H1 (cell line): ENCODE data around the gene SLC6A2. TPM values are rescaled to one million over a fixed set of nuclear protein-coding genes. Genes with fewer than 3 reads are reported as not detected.

ENCODE experiments used
- CTCF ChIA-PET: fragments of 300-600 bp; sonication (Branson Sonifier 250); formaldehyde crosslinking; loops from one replicate; lab custom pipeline; 2021; ENCODE audit not compliant: partially characterized antibody; lab: Charles Lee
- POLR2A ChIA-PET: fragments of 300-600 bp; sonication (Branson Sonifier 250); formaldehyde crosslinking; loops from one replicate; lab custom pipeline; 2021; ENCODE audit warnings: inconsistent platforms; ENCODE audit not compliant: partially characterized antibody; lab: Charles Lee
- DNase-seq, 2 experiments: peaks; one replicate each; pipeline versions ENCODE4 v3.0.0 to v3.0.0-alpha.2; 2010 to 2022; ENCODE audit warnings: low spot score in 2 of 2, low read depth in 1 of 2, mixed read lengths in 1 of 2
- FAIRE-seq: peaks from 2 replicates; lab custom pipeline; 2011; peaks lifted over from hg19 to GRCh38; lab: Jason Lieb, UNC
- H2AFZ ChIP-seq: 2 replicates; pipeline ENCODE4 v1.8.1; 2012; ENCODE audit warnings: low read length, inconsistent platforms
- H2AK5ac ChIP-seq: 2 replicates; pipeline ENCODE4 v1.6.1; 2013; ENCODE audit warnings: low read depth, low read length
- H2BK120ac ChIP-seq: replicated peaks from 2 replicates; pipeline ENCODE3; 2013; ENCODE audit warnings: low read depth, low read length, inconsistent platforms
- H2BK12ac ChIP-seq: 2 replicates; pipeline ENCODE4 v1.6.1; 2013; ENCODE audit warnings: low read depth, low read length
- H2BK15ac ChIP-seq: 2 replicates; pipeline ENCODE4 v1.6.1; 2013; ENCODE audit warnings: low read length
- H2BK20ac ChIP-seq: 2 replicates; pipeline ENCODE4 v1.6.1; 2013; ENCODE audit warnings: low read length
- H2BK5ac ChIP-seq: 2 replicates; pipeline ENCODE4 v1.6.1; 2013; ENCODE audit warnings: low read depth, low read length
- H3K14ac ChIP-seq: 2 replicates; pipeline ENCODE4 v1.6.1; 2013; ENCODE audit warnings: inconsistent platforms; ENCODE audit not compliant: insufficient read length
- H3K18ac ChIP-seq: 2 replicates; pipeline ENCODE4 v1.6.1; 2013; ENCODE audit warnings: low read length; ENCODE audit errors: extremely low read depth
- H3K23ac ChIP-seq: 2 replicates; pipeline ENCODE4 v1.6.1; 2013; ENCODE audit warnings: inconsistent platforms; ENCODE audit not compliant: insufficient read length
- H3K23me2 ChIP-seq: 2 replicates; pipeline ENCODE4 v1.6.1; 2013; ENCODE audit warnings: low read depth, low read length
- H3K27ac ChIP-seq: 2 replicates; pipeline ENCODE4 v1.6.1; 2011; ENCODE audit warnings: low read depth, low read length, inconsistent platforms
- H3K27me3 ChIP-seq, 4 experiments: replicated peaks in 1 of 4; 1 replicate in 1 of 4; 2 replicates in 3 of 4; pipeline versions ENCODE4 v1.6.1 to v1.8.1; 2011 to 2013; ENCODE audit warnings: low read length in 3 of 4, mild to moderate bottlenecking in 3 of 4, inconsistent platforms in 2 of 4, mixed read lengths in 2 of 4, moderate library complexity in 1 of 4; ENCODE audit not compliant: control insufficient read depth in 3 of 4, insufficient read depth in 3 of 4; ENCODE audit errors: extremely low read depth in 1 of 4
- H3K36me3 ChIP-seq, 4 experiments: 2 replicates each; pipeline versions ENCODE4 v1.6.1 to v1.8.1; 2011 to 2013; ENCODE audit warnings: mild to moderate bottlenecking in 4 of 4, low read length in 3 of 4, moderate library complexity in 2 of 4, control low read depth in 1 of 4, inconsistent platforms in 1 of 4; ENCODE audit not compliant: insufficient read depth in 4 of 4, control insufficient read depth in 2 of 4
- H3K4ac ChIP-seq: replicated peaks from 2 replicates; pipeline ENCODE3; 2013; ENCODE audit warnings: low read length, low read depth, mixed read lengths, inconsistent platforms; ENCODE audit not compliant: insufficient read length
- H3K4me1 ChIP-seq, 4 experiments: replicated peaks in 1 of 4; 1 replicate in 1 of 4; 2 replicates in 3 of 4; pipeline versions ENCODE4 v1.6.1 to v1.8.1; 2011 to 2013; ENCODE audit warnings: low read length in 3 of 4, inconsistent platforms in 2 of 4, mixed read lengths in 1 of 4; ENCODE audit not compliant: insufficient read depth in 4 of 4, control insufficient read depth in 3 of 4
- H3K4me2 ChIP-seq, 2 experiments: 2 replicates each; pipeline versions ENCODE4 v1.6.1 to v1.8.1; 2011 to 2013; ENCODE audit warnings: low read depth in 2 of 2, low read length in 2 of 2, control low read depth in 1 of 2, inconsistent platforms in 1 of 2, mild to moderate bottlenecking in 1 of 2; ENCODE audit not compliant: insufficient read depth in 1 of 2
- H3K4me3 ChIP-seq, 4 experiments: fragments of 200-600, 300-600 bp in 1 of 4; sonication (generic), shearing (Covaris generic), sonication (Bioruptor Twin) in 1 of 4; 2 replicates each; pipeline versions ENCODE4 v1.5.1 to v1.8.1; 2011 to 2016; ENCODE audit warnings: low read length in 4 of 4, low read depth in 3 of 4, control low read depth in 2 of 4, inconsistent platforms in 2 of 4, mild to moderate bottlenecking in 2 of 4, mixed read lengths in 1 of 4, moderate library complexity in 1 of 4; ENCODE audit not compliant: insufficient read depth in 2 of 4; ENCODE audit errors: extremely low read depth in 1 of 4
- H3K56ac ChIP-seq: replicated peaks from 2 replicates; pipeline ENCODE3; 2013; ENCODE audit warnings: low read depth, mild to moderate bottlenecking, mixed read lengths, low read length, inconsistent platforms; ENCODE audit not compliant: insufficient read length
- H3K79me1 ChIP-seq: 2 replicates; pipeline ENCODE4 v1.6.1; 2013; ENCODE audit warnings: low read depth, low read length, control low read depth
- H3K79me2 ChIP-seq, 2 experiments: 2 replicates each; pipeline versions ENCODE4 v1.6.1 to v1.8.1; 2012 to 2013; ENCODE audit warnings: low read length in 2 of 2, mild to moderate bottlenecking in 2 of 2, inconsistent platforms in 1 of 2; ENCODE audit not compliant: insufficient read depth in 2 of 2, control insufficient read depth in 1 of 2
- H3K9ac ChIP-seq, 4 experiments: replicated peaks in 1 of 4; 1 replicate in 1 of 4; 2 replicates in 3 of 4; pipeline versions ENCODE4 v1.6.1 to v1.8.1; 2011 to 2013; ENCODE audit warnings: low read depth in 3 of 4, low read length in 3 of 4, control low read depth in 2 of 4, mild to moderate bottlenecking in 2 of 4, moderate library complexity in 2 of 4, inconsistent platforms in 1 of 4; ENCODE audit errors: extremely low read depth in 1 of 4
- H3K9me3 ChIP-seq, 2 experiments: 2 replicates each; pipeline versions ENCODE4 v1.6.1 to v1.8.1; 2012 to 2013; ENCODE audit warnings: mild to moderate bottlenecking in 2 of 2, moderate library complexity in 2 of 2, control low read depth in 1 of 2, inconsistent platforms in 1 of 2, low read depth in 1 of 2, low read length in 1 of 2, mixed read lengths in 1 of 2; ENCODE audit not compliant: insufficient read depth in 2 of 2
- H4K20me1 ChIP-seq, 2 experiments: replicated peaks in 1 of 2; 2 replicates each; pipeline versions ENCODE3 to v1.8.1; 2011 to 2013; ENCODE audit warnings: inconsistent platforms in 2 of 2, low read length in 2 of 2, mild to moderate bottlenecking in 1 of 2; ENCODE audit not compliant: insufficient read depth in 2 of 2, control insufficient read depth in 1 of 2
- H4K5ac ChIP-seq: 2 replicates; pipeline ENCODE4 v1.6.1; 2013; ENCODE audit warnings: low read length, low read depth, mixed read lengths, inconsistent platforms; ENCODE audit not compliant: insufficient read length
- H4K8ac ChIP-seq: 2 replicates; pipeline ENCODE4 v1.8.0; 2013; ENCODE audit warnings: mild to moderate bottlenecking, moderate library complexity, low read length, inconsistent platforms; ENCODE audit not compliant: insufficient read depth; ENCODE audit errors: extremely low read depth
- H4K91ac ChIP-seq: replicated peaks from 2 replicates; pipeline ENCODE3; 2013; ENCODE audit warnings: low read length, mixed read lengths, inconsistent platforms; ENCODE audit not compliant: insufficient read length
- ASH2L ChIP-seq: fragments of 200-600, 300-600 bp; sonication (generic); IDR thresholded peaks from one replicate; pipeline ENCODE4 v1.7.1; 2017; ENCODE audit warnings: low read length
- ATF2 ChIP-seq: IDR thresholded peaks from 2 replicates; pipeline ENCODE4 v1.6.1; 2012; ENCODE audit warnings: low read length, inconsistent platforms
- BCL11A ChIP-seq, 2 experiments: IDR thresholded peaks; one replicate each; pipeline ENCODE4 v1.6.1; 2011; ENCODE audit warnings: low read depth in 2 of 2, low read length in 2 of 2, mild to moderate bottlenecking in 2 of 2
- BRCA1 ChIP-seq: IDR thresholded peaks from 2 replicates; pipeline ENCODE4 v1.6.1; 2012; ENCODE audit warnings: low read depth, low read length, improper control_type of control experiment
- CEBPB ChIP-seq: IDR thresholded peaks from 2 replicates; pipeline ENCODE4 v1.6.1; 2012; ENCODE audit warnings: low read depth, low read length
- CHD1 ChIP-seq: IDR thresholded peaks from 2 replicates; pipeline ENCODE4 v1.6.1; 2012; ENCODE audit warnings: low read depth, low read length, improper control_type of control experiment
- CHD2 ChIP-seq: IDR thresholded peaks from 2 replicates; pipeline ENCODE4 v1.6.1; 2012; ENCODE audit warnings: low read length, improper control_type of control experiment
- CTBP2 ChIP-seq: IDR thresholded peaks from 2 replicates; pipeline ENCODE4 v1.7.0; 2011; ENCODE audit warnings: borderline replicate concordance, mild to moderate bottlenecking, moderate library complexity, mixed read lengths, low read length; ENCODE audit not compliant: insufficient read depth, insufficient read length
- RNF2 ChIP-seq: fragments of 200-900, 300-1000 bp; sonication (generic); IDR thresholded peaks from 2 replicates; pipeline ENCODE4 v1.7.1; 2016; ENCODE audit warnings: borderline replicate concordance, low read depth, mild to moderate bottlenecking, antibody characterized with exemption, low read length; ENCODE audit not compliant: poor library complexity, severe bottlenecking; ENCODE audit errors: missing control alignments
- SIX5 ChIP-seq: IDR thresholded peaks from 2 replicates; pipeline ENCODE4 v1.6.1; 2011; ENCODE audit warnings: mild to moderate bottlenecking, low read depth, low read length
- SP1 ChIP-seq: IDR thresholded peaks from 2 replicates; pipeline ENCODE4 v1.6.1; 2011; ENCODE audit warnings: low read depth, low read length
- WGBS, 2 experiments: shearing (Covaris generic) in 1 of 2; methylation state at CpG; one replicate each; pipeline versions ENCODE4 v1.1.6 to v1.1.7; 2013 to 2015; ENCODE audit warnings: low lambda C conversion rate in 2 of 2, mixed read lengths in 2 of 2, inconsistent platforms in 1 of 2, low coverage in 1 of 2, missing lambda C conversion rate in 1 of 2; ENCODE audit not compliant: insufficient replicate concordance in 2 of 2, insufficient coverage in 1 of 2, insufficient read length in 1 of 2; ENCODE audit errors: extremely low coverage in 1 of 2, missing lambda C conversion rate in 1 of 2; 5-methylcytosine and 5-hydroxymethylcytosine counted together
- polyA plus RNA-seq, 7 experiments: library from polyadenylated mRNA; depleted of rRNA in 3 of 7; stranded (reverse) in 5 of 7; unstranded in 2 of 7; fragments of >200 nt in 5 of 7; fragments of 200-250 nt in 2 of 7; gene quantifications; 1 replicate in 5 of 7; 2 replicates in 1 of 7; 4 replicates in 1 of 7; pipeline versions ENCODE4 v1.2.1 to v1.2.3, GENCODE V29; 2011 to 2013; ENCODE audit warnings: missing spikeins in 2 of 7, mixed read lengths in 2 of 7
- total RNA-seq: library from RNA; stranded (reverse); fragmentation: NEBNext Ultra II Directional; extraction: Animal tissue kit (Norgen Biotek cat#: 25700); gene quantifications from 2 replicates; pipeline ENCODE4 v1.2.1, GENCODE V29; 2021

SLC6A2 gene
- total and polyA plus RNA-seq, 2 of the 8 experiments (the other 6 are each of a cell fraction or from before 2014, with no cell fraction given): 0.35 TPM; not detected in 1

GRCh38 chr16:55671206-55671973 lies 15.6 kb downstream of the SLC6A2 start:
- H2AFZ ChIP-seq: no peak overlapping the region
- no peak overlapping the region for H3K4me2 ChIP-seq
- no peak overlapping the region for H2BK12ac ChIP-seq
- no peak overlapping the region for H3K4me3 ChIP-seq
- no peaks in the 10 kb centered on the region for H3K79me2 ChIP-seq
- H4K5ac ChIP-seq: no peak overlapping the region
- no peak overlapping the region for H3K56ac ChIP-seq
- no peaks in the 10 kb centered on the region for H4K20me1 ChIP-seq
- no peak overlapping the region for H2BK15ac ChIP-seq
- H3K79me1 ChIP-seq: no peaks in the 10 kb centered on the region
- H3K23me2 ChIP-seq: no peaks in the 10 kb centered on the region; the same call in 1 of the 2 replicates
- H3K4me1 ChIP-seq: peaks cover 2 to 11% (median 5%) of the 10 kb centered on the region in 4 experiments; a peak in 5 of 7 replicates
- H4K91ac ChIP-seq: no peak overlapping the region
- FAIRE-seq (no peak), DNase-seq (no peak)
- no peak overlapping the region for H3K4ac ChIP-seq
- H3K27ac ChIP-seq: no peak overlapping the region
- H2BK5ac ChIP-seq: no peak overlapping the region
- H2AK5ac ChIP-seq: no peak overlapping the region
- H4K8ac ChIP-seq: no peak overlapping the region; the same call in 1 of the 2 replicates
- H3K9ac ChIP-seq: no peak overlapping the region
- ChIA-PET POLR2A (no interaction called here), CTCF (interaction anchor here (0.8 to 2.1 kb wide), 5 partner anchors 12 to 207 kb away, joined by 3 to 10 read pairs (median 4); no protein-coding TSS in a partner anchor)
- no peak overlapping the region for H3K18ac ChIP-seq
- no peak overlapping the region for H2BK120ac ChIP-seq
- H3K36me3 ChIP-seq: no peaks in the 10 kb centered on the region
- H3K27me3 ChIP-seq: no peaks in the 10 kb centered on the region
- WGBS, 2 experiments: 90% methylated on average over 26 of the region's 26 CpGs; no CpG with 5 or more reads in 1 of the 2 experiments
- no peak overlapping the region for H3K23ac ChIP-seq
- H2BK20ac ChIP-seq: no peak overlapping the region
- H3K9me3 ChIP-seq: no peaks in the 10 kb centered on the region
- H3K14ac ChIP-seq: no peak overlapping the region
- TF ChIP-seq CHD1 (no peak), BRCA1 (no peak), CTBP2 (no peak), ATF2 (no peak), RNF2 (no peak), CEBPB (no peak), SIX5 (no peak), SP1 (no peak), ASH2L (no peak), BCL11A (IDR thresholded peaks at IDR 0.05; ENCODE audit: low read depth in 2 of 2, low read length in 2 of 2) (no peak), CHD2 (no peak)
